HepG2 (cell line): ENCODE measurements around the gene ORMDL3. TPM values are rescaled to one million over a fixed set of nuclear protein-coding genes. Genes with fewer than 3 reads are reported as not detected.

Experiments
- ATAC-seq: fragments of 200-7000 bp; cut with Tn5 transposase; 3 replicates; pipeline ENCODE4 v1.9.1; 2020; ENCODE audit warnings: mild to moderate bottlenecking, moderate library complexity
- BruUV-seq: library from RNA; stranded (reverse); fragments of 400-500 nt; replicated peaks from 2 replicates; lab custom pipeline; 2021; lab: Mats Ljungman, UMichigan
- CTCF ChIA-PET: fragments of 300-600 bp; formaldehyde crosslinking; extraction: SDS; loops from one replicate; lab custom pipeline; 2021; ENCODE audit warnings: low total read pairs, inconsistent platforms, low intra/inter-chr PET ratio; lab: Yijun Ruan, JAX
- POLR2A ChIA-PET: fragments of 350-600 bp; sonication (Branson Sonifier 250); formaldehyde crosslinking; loops from one replicate; lab custom pipeline; 2020; ENCODE audit warnings: antibody characterized with exemption, inconsistent platforms; lab: Yijun Ruan, JAX
- DNase-seq: peaks from one replicate; pipeline ENCODE4 v3.0.0-alpha.2; 2015; ENCODE audit warnings: low spot score
- FAIRE-seq: peaks from 3 replicates; lab custom pipeline; 2011; peaks lifted over from hg19 to GRCh38; lab: Jason Lieb, UNC
- H2AFZ ChIP-seq: one replicate; pipeline ENCODE4 v1.6.1; 2011; ENCODE audit warnings: low read length, inconsistent platforms
- H3K27ac ChIP-seq: fragments of 300-600 bp; 3 replicates; pipeline ENCODE4 v1.8.0; 2011; ENCODE audit warnings: mixed run types, mild to moderate bottlenecking, mixed read lengths, low read length, inconsistent platforms; ENCODE audit not compliant: insufficient read depth; ENCODE audit errors: extremely low read length
- H3K27me3 ChIP-seq, 2 experiments: fragments of 200-600 bp in 1 of 2; 2 replicates in 1 of 2; 3 replicates in 1 of 2; pipeline versions ENCODE4 v1.6.0 to v1.8.0; 2011; ENCODE audit warnings: low read length in 2 of 2, mild to moderate bottlenecking in 2 of 2, moderate library complexity in 2 of 2, inconsistent platforms in 1 of 2; ENCODE audit not compliant: insufficient read depth in 2 of 2, control insufficient read depth in 1 of 2
- H3K36me3 ChIP-seq, 2 experiments: fragments of 200-600 bp in 1 of 2; replicated peaks in 1 of 2; 2 replicates in 1 of 2; 3 replicates in 1 of 2; pipeline versions ENCODE4 v1.5.1 to v1.8.0; 2011; ENCODE audit warnings: low read length in 2 of 2, inconsistent platforms in 1 of 2; ENCODE audit not compliant: insufficient read depth in 2 of 2, control insufficient read depth in 1 of 2
- H3K4me1 ChIP-seq: 2 replicates; pipeline ENCODE4 v1.5.1; 2012; ENCODE audit warnings: low read length, inconsistent platforms; ENCODE audit not compliant: insufficient read depth
- H3K4me2 ChIP-seq: 2 replicates; pipeline ENCODE4 v1.6.0; 2011; ENCODE audit warnings: low read depth, low read length, inconsistent platforms
- H3K4me3 ChIP-seq, 3 experiments: fragments of 200-600 bp in 1 of 3; sonication (generic), shearing (Covaris generic) in 1 of 3; replicated peaks in 1 of 3; 2 replicates each; pipeline ENCODE4 v1.5.1; 2011 to 2016; ENCODE audit warnings: low read length in 3 of 3, inconsistent platforms in 2 of 3, low read depth in 2 of 3, mild to moderate bottlenecking in 2 of 3, control low read depth in 1 of 3, mixed read lengths in 1 of 3; ENCODE audit not compliant: insufficient read depth in 1 of 3
- H3K79me2 ChIP-seq: one replicate; pipeline ENCODE4 v1.6.1; 2011; ENCODE audit warnings: low read length, inconsistent platforms; ENCODE audit not compliant: insufficient read depth
- H3K9ac ChIP-seq: 2 replicates; pipeline ENCODE4 v1.6.0; 2011; ENCODE audit warnings: mild to moderate bottlenecking, low read depth, low read length, inconsistent platforms; ENCODE audit not compliant: insufficient read depth
- H3K9me3 ChIP-seq: 2 replicates; pipeline ENCODE4 v1.5.1; 2012; ENCODE audit warnings: mild to moderate bottlenecking, low read length
- H4K20me1 ChIP-seq: 2 replicates; pipeline ENCODE4 v1.6.0; 2011; ENCODE audit warnings: inconsistent platforms, mild to moderate bottlenecking, low read length, moderate library complexity; ENCODE audit not compliant: insufficient read depth
- BORCS8-MEF2B ChIP-seq: sonication (generic); formaldehyde crosslinking; IDR thresholded peaks from 2 replicates; pipeline ENCODE4 v1.8.0; 2022; ENCODE audit warnings: mild to moderate bottlenecking, missing genetic modification reagents
- FOXA1 ChIP-seq, 2 experiments: fragments of 450-650 bp in 1 of 2; sonication (generic) in 1 of 2; formaldehyde crosslinking in 1 of 2; IDR thresholded peaks; 2 replicates each; pipeline versions ENCODE4 v1.4.0 to v1.6.1; 2016 to 2020; ENCODE audit warnings: missing genetic modification reagents in 1 of 2
- KDM2A ChIP-seq: sonication (generic); formaldehyde crosslinking; IDR thresholded peaks from 2 replicates; pipeline ENCODE4 v1.4.0; 2020; ENCODE audit warnings: low read depth, missing genetic modification reagents, borderline replicate concordance
- NR0B2 ChIP-seq: sonication (generic); formaldehyde crosslinking; IDR thresholded peaks from 2 replicates; pipeline ENCODE4 v1.4.0; 2020; ENCODE audit warnings: mild to moderate bottlenecking, missing genetic modification reagents
- SALL1 ChIP-seq: sonication (generic); formaldehyde crosslinking; IDR thresholded peaks from 2 replicates; pipeline ENCODE4 v1.8.0; 2022; ENCODE audit warnings: mild to moderate bottlenecking, missing genetic modification reagents
- SMAD1 ChIP-seq: sonication (generic); formaldehyde crosslinking; IDR thresholded peaks from 2 replicates; pipeline ENCODE4 v1.4.0; 2020; ENCODE audit warnings: missing genetic modification reagents, low read depth, mild to moderate bottlenecking, borderline replicate concordance
- SOX5 ChIP-seq: IDR thresholded peaks from 2 replicates; pipeline ENCODE4 v1.6.1; 2016; ENCODE audit warnings: borderline replicate concordance
- SOX6 ChIP-seq, 2 experiments: fragments of 450-650 bp in 1 of 2; sonication (generic) in 1 of 2; formaldehyde crosslinking in 1 of 2; IDR thresholded peaks; 2 replicates each; pipeline versions ENCODE4 v1.4.0 to v1.6.1; 2017 to 2020; ENCODE audit warnings: antibody characterized with exemption in 1 of 2, mild to moderate bottlenecking in 1 of 2, missing genetic modification reagents in 1 of 2
- SP5 ChIP-seq: IDR thresholded peaks from 2 replicates; pipeline ENCODE4 v1.6.1; 2016; ENCODE audit warnings: low read depth, borderline replicate concordance
- ZNF180 ChIP-seq: sonication (generic); formaldehyde crosslinking; IDR thresholded peaks from 2 replicates; pipeline ENCODE4 v1.4.0; 2020; ENCODE audit warnings: low read depth, missing genetic modification reagents, borderline replicate concordance
- ZNF33A ChIP-seq: sonication (generic); formaldehyde crosslinking; IDR thresholded peaks from 2 replicates; pipeline ENCODE4 v1.5.1; 2020; ENCODE audit warnings: missing genetic modification reagents, mild to moderate bottlenecking, moderate library complexity, borderline replicate concordance
- ZNF75D ChIP-seq: sonication (generic); formaldehyde crosslinking; IDR thresholded peaks from 2 replicates; pipeline ENCODE4 v1.8.1; 2023; ENCODE audit warnings: missing genetic modification reagents, mild to moderate bottlenecking, borderline replicate concordance
- ZNF792 ChIP-seq: IDR thresholded peaks from 2 replicates; pipeline ENCODE4 v1.6.1; 2016
- WGBS: methylation state at CpG from one replicate; pipeline ENCODE4 v1.1.6; 2017; ENCODE audit warnings: low lambda C conversion rate; 5-methylcytosine and 5-hydroxymethylcytosine counted together
- in situ Hi-C: cut with HindIII; loops from 2 replicates; pipeline ENCODE4 v1.10.0; 2017; ENCODE audit warnings: low pct_unique_long_range_greater_than_20kb; ENCODE audit not compliant: extremely low pct_ligation_motif_present
- intact Hi-C: fragments of 100-400 bp; cut with micrococcal nuclease; formaldehyde crosslinking; loops from one replicate; pipeline ENCODE4 v1.10.0; 2022; ENCODE audit not compliant: unreplicated experiment
- polyA plus RNA-seq, 8 experiments: library from polyadenylated mRNA; depleted of rRNA in 3 of 8; stranded (reverse) in 7 of 8; unstranded in 1 of 8; fragments of >200 nt; fragmentation: Illumina TruSeq in 4 of 8; extraction: Trizol in 4 of 8; gene quantifications; 2 replicates each; pipeline versions ENCODE4 v1.2.1 to v1.2.3, GENCODE V29; 2011 to 2016; ENCODE audit warnings: low read depth in 4 of 8, missing spikeins in 1 of 8, mixed read lengths in 1 of 8; ENCODE audit not compliant: insufficient read depth in 1 of 8
- total RNA-seq, 5 experiments: library from RNA; depleted of rRNA; stranded (reverse); fragments of >200 nt; fragmentation: Illumina TruSeq; extraction: Trizol; gene quantifications; 2 replicates each; pipeline ENCODE4 v1.2.3, GENCODE V29; 2016; ENCODE audit warnings: low read depth in 1 of 5
- TF ChIP-seq, protein P1 (sequence below): sonication (generic); formaldehyde crosslinking; IDR thresholded peaks from 2 replicates; pipeline ENCODE4 v1.4.0; 2020; ENCODE audit warnings: mild to moderate bottlenecking, missing genetic modification reagents
- TF ChIP-seq, protein P2 (sequence below): sonication (generic); formaldehyde crosslinking; IDR thresholded peaks from 2 replicates; pipeline ENCODE4 v1.9.0; 2022; ENCODE audit warnings: missing genetic modification reagents, mild to moderate bottlenecking, borderline replicate concordance
- TF ChIP-seq, protein P3 (sequence below): sonication (generic); formaldehyde crosslinking; IDR thresholded peaks from 2 replicates; pipeline ENCODE4 v1.4.0; 2020; ENCODE audit warnings: mild to moderate bottlenecking, missing genetic modification reagents

ORMDL3 gene
- total and polyA plus RNA-seq, 2 of the 13 experiments (the other 11 are each of a cell fraction or from before 2014, with no cell fraction given) = 181 to 384 TPM

DNA sequence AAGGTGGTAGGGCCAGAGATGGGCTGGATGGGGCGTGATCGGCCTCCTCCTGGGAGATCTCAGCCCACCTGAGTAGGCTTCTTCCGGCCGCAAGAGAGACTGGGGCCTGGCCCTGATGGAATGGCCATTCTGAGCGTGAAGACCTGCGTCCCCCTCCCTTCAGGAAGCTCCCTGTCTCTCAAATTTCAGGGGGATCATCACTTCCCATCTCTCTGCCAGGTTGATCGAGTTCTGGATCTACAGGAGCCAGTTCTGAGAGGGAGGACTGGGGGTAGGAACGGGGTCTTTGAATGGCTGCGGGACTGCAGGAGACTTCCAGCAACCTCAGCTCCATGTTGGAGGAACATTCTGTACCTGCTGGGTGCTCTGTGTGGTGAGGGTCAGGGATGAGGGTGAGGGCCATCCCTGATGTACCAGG, 26.1 kb upstream of the ORMDL3 start:
- peak overlapping the region; percentile 13 for H3K9ac ChIP-seq
- no peaks in the 10 kb centered on the region for H3K36me3 ChIP-seq
- peaks cover 58% of the 10 kb centered on the region for H3K4me1 ChIP-seq
- CTCF ChIA-PET = no interaction called here
- peak overlapping the region; percentile 74 for H3K4me2 ChIP-seq
- WGBS = 69% methylated on average over 8 of the region's 9 CpGs
- ATAC-seq (no peak), DNase-seq (no peak), FAIRE-seq (no peak)
- in situ Hi-C loops = no loop called here
- intact Hi-C loops = loop anchor here (2.0 kb wide), 1 partner anchor 15 kb away; no protein-coding TSS in a partner anchor
- H4K20me1 ChIP-seq = no peaks in the 10 kb centered on the region
- H3K27ac ChIP-seq = no peak overlapping the region
- POLR2A ChIA-PET = interaction anchor here (1.4 to 4.6 kb wide), 3 partner anchors 27 to 30 kb away, joined by 5 to 21 read pairs (median 16); partner anchors contain the start of genes LRRC3C, ORMDL3 and PSMD3
- H3K4me3 ChIP-seq = peak overlapping the region in 2 of 3 experiments; percentile 43 to 64; a peak in 4 of 6 replicates
- H3K9me3 ChIP-seq = no peaks in the 10 kb centered on the region
- no peaks in the 10 kb centered on the region for H3K79me2 ChIP-seq
- H2AFZ ChIP-seq = no peak overlapping the region
- no TSS peak for BruUV-seq
- peaks cover 0 to 8% of the 10 kb centered on the region in 2 experiments; a peak in 2 of 5 replicates for H3K27me3 ChIP-seq
- TF ChIP-seq ZNF75D = no peak
- TF ChIP-seq, protein P1, sequence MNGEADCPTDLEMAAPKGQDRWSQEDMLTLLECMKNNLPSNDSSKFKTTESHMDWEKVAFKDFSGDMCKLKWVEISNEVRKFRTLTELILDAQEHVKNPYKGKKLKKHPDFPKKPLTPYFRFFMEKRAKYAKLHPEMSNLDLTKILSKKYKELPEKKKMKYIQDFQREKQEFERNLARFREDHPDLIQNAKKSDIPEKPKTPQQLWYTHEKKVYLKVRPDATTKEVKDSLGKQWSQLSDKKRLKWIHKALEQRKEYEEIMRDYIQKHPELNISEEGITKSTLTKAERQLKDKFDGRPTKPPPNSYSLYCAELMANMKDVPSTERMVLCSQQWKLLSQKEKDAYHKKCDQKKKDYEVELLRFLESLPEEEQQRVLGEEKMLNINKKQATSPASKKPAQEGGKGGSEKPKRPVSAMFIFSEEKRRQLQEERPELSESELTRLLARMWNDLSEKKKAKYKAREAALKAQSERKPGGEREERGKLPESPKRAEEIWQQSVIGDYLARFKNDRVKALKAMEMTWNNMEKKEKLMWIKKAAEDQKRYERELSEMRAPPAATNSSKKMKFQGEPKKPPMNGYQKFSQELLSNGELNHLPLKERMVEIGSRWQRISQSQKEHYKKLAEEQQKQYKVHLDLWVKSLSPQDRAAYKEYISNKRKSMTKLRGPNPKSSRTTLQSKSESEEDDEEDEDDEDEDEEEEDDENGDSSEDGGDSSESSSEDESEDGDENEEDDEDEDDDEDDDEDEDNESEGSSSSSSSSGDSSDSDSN = 0 out of 2 replicates have a peak, but pooled peaks have one; percentile 12
- TF ChIP-seq, protein P2, sequence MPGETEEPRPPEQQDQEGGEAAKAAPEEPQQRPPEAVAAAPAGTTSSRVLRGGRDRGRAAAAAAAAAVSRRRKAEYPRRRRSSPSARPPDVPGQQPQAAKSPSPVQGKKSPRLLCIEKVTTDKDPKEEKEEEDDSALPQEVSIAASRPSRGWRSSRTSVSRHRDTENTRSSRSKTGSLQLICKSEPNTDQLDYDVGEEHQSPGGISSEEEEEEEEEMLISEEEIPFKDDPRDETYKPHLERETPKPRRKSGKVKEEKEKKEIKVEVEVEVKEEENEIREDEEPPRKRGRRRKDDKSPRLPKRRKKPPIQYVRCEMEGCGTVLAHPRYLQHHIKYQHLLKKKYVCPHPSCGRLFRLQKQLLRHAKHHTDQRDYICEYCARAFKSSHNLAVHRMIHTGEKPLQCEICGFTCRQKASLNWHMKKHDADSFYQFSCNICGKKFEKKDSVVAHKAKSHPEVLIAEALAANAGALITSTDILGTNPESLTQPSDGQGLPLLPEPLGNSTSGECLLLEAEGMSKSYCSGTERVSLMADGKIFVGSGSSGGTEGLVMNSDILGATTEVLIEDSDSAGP (CRISPR knock-in tag) = 0 out of 2 replicates have a peak, but pooled peaks have one; percentile 12
- TF ChIP-seq SP5 (CRISPR knock-in tag) = 0 out of 2 replicates have a peak, but pooled peaks have one; percentile 6
- TF ChIP-seq FOXA1 (IDR thresholded peaks at IDR 0.05) = no peak
- 0 out of 2 replicates have a peak, but pooled peaks have one; percentile 16 for TF ChIP-seq FOXA1 (CRISPR knock-in tag; IDR thresholded peaks at IDR 0.05)
- 0 out of 2 replicates have a peak, but pooled peaks have one; percentile 8 for TF ChIP-seq SOX5 (CRISPR knock-in tag)
- TF ChIP-seq ZNF792 (CRISPR knock-in tag) = peak; percentile 4; the same call in 1 of the 2 replicates
- TF ChIP-seq SALL1 (CRISPR knock-in tag) = peak; percentile 14; the same call in 1 of the 2 replicates
- TF ChIP-seq BORCS8-MEF2B (CRISPR knock-in tag) = peak; percentile 5; the same call in 1 of the 2 replicates
- peak; percentile 64; the same call in 1 of the 2 replicates for TF ChIP-seq NR0B2 (CRISPR knock-in tag)
- TF ChIP-seq KDM2A (CRISPR knock-in tag) = peak; percentile 2; the same call in 1 of the 2 replicates
- no peak for TF ChIP-seq ZNF180 (CRISPR knock-in tag)
- no peak; the same call in 1 of the 2 replicates for TF ChIP-seq SMAD1 (CRISPR knock-in tag)
- no peak for TF ChIP-seq SOX6 (IDR thresholded peaks at IDR 0.05)
- peak; percentile 48; the same call in 1 of the 2 replicates for TF ChIP-seq SOX6 (CRISPR knock-in tag; IDR thresholded peaks at IDR 0.05)
- TF ChIP-seq ZNF33A (CRISPR knock-in tag) = no peak
- TF ChIP-seq, protein P3, sequence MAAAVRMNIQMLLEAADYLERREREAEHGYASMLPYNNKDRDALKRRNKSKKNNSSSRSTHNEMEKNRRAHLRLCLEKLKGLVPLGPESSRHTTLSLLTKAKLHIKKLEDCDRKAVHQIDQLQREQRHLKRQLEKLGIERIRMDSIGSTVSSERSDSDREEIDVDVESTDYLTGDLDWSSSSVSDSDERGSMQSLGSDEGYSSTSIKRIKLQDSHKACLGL = 0 out of 2 replicates have a peak, but pooled peaks have one; percentile 48
